H1 (cell line): ENCODE measurements around the gene MED29.

ENCODE experiments used
- CHD2 ChIP-seq: IDR thresholded peaks from 2 replicates; pipeline ENCODE4 v1.6.1; 2012; ENCODE audit warnings: low read length, improper control_type of control experiment
- POLR2A ChIP-seq, 2 experiments: IDR thresholded peaks; 1 replicate in 1 of 2; 2 replicates in 1 of 2; pipeline ENCODE4 v1.6.1; 2011; ENCODE audit warnings: low read depth in 2 of 2, low read length in 2 of 2, mild to moderate bottlenecking in 2 of 2; ENCODE audit errors: control extremely low read depth in 1 of 2
- TF ChIP-seq, protein P1 (sequence below): IDR thresholded peaks from 2 replicates; pipeline ENCODE4 v1.6.1; 2012; ENCODE audit warnings: inconsistent platforms
- TF ChIP-seq, protein P2 (sequence below), 3 experiments: IDR thresholded peaks; 1 replicate in 2 of 3; 2 replicates in 1 of 3; pipeline versions ENCODE4 v1.5.1 to v1.6.1; 2011; ENCODE audit warnings: low read length in 3 of 3, mild to moderate bottlenecking in 3 of 3, inconsistent platforms in 2 of 3, low read depth in 1 of 3, moderate library complexity in 1 of 3; ENCODE audit not compliant: insufficient read depth in 1 of 3; ENCODE audit errors: control extremely low read depth in 1 of 3

DNA sequence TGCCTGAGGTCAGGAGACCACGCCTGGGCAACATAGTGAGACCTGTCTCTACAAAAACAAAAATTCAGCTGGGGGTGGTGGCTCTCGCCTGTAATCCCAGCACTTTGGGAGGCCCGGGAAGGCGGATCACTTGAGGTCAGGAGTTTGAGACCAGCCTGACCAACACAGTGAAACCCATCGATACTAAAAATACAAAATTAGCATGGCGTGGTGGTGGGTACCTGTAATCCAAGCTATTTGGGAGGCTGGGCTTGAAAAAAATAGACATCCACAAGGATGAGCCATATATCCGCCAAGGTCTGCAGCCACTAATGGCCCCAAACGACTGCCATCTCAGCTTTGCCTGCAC, 41.5 kb downstream of the MED29 start:
- TF ChIP-seq, protein P1, sequence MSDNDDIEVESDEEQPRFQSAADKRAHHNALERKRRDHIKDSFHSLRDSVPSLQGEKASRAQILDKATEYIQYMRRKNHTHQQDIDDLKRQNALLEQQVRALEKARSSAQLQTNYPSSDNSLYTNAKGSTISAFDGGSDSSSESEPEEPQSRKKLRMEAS: no peak
- TF ChIP-seq CHD2: no peak
- TF ChIP-seq, protein P2, sequence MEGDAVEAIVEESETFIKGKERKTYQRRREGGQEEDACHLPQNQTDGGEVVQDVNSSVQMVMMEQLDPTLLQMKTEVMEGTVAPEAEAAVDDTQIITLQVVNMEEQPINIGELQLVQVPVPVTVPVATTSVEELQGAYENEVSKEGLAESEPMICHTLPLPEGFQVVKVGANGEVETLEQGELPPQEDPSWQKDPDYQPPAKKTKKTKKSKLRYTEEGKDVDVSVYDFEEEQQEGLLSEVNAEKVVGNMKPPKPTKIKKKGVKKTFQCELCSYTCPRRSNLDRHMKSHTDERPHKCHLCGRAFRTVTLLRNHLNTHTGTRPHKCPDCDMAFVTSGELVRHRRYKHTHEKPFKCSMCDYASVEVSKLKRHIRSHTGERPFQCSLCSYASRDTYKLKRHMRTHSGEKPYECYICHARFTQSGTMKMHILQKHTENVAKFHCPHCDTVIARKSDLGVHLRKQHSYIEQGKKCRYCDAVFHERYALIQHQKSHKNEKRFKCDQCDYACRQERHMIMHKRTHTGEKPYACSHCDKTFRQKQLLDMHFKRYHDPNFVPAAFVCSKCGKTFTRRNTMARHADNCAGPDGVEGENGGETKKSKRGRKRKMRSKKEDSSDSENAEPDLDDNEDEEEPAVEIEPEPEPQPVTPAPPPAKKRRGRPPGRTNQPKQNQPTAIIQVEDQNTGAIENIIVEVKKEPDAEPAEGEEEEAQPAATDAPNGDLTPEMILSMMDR (IDR thresholded peaks at IDR 0.05; ENCODE audit: control extremely low read depth in 1 of 3, insufficient read depth in 1 of 3, low read depth in 1 of 3, low read length in 3 of 3): no peak
- no peak for TF ChIP-seq POLR2A (IDR thresholded peaks at IDR 0.05; ENCODE audit: control extremely low read depth in 1 of 2, low read depth in 2 of 2, low read length in 2 of 2)
